Effector memory CD4-positive, alpha-beta T cell (primary cell): ENCODE measurements around the gene CDPF1.

ENCODE experiments used
- DNase-seq, 3 donors: peaks; one replicate each; pipeline ENCODE4 v3.0.0-alpha.2; 2020
- H3K27ac ChIP-seq: 2 replicates; pipeline ENCODE4 v1.7.0; 2013; ENCODE audit warnings: mild to moderate bottlenecking, low read length, moderate library complexity; ENCODE audit not compliant: insufficient read depth, poor library complexity, severe bottlenecking
- H3K27me3 ChIP-seq: replicated peaks from 2 replicates; pipeline ENCODE4 v1.7.0; 2013; ENCODE audit warnings: mild to moderate bottlenecking, low read length; ENCODE audit not compliant: insufficient read depth, control insufficient read depth, poor library complexity, severe bottlenecking
- H3K36me3 ChIP-seq: 2 replicates; pipeline ENCODE4 v1.7.0; 2013; ENCODE audit warnings: mild to moderate bottlenecking, low read length, moderate library complexity; ENCODE audit not compliant: control insufficient read depth, insufficient read depth
- H3K4me1 ChIP-seq: 2 replicates; pipeline ENCODE4 v1.7.0; 2013; ENCODE audit warnings: low read length, mild to moderate bottlenecking; ENCODE audit not compliant: control insufficient read depth, insufficient read depth, poor library complexity, severe bottlenecking
- H3K4me3 ChIP-seq: 2 replicates; pipeline ENCODE4 v1.7.0; 2013; ENCODE audit warnings: low read length, low read depth, mild to moderate bottlenecking; ENCODE audit not compliant: insufficient read depth, poor library complexity, severe bottlenecking
- H3K9me3 ChIP-seq: 2 replicates; pipeline ENCODE4 v1.7.0; 2013; ENCODE audit warnings: mild to moderate bottlenecking, low read length, moderate library complexity; ENCODE audit not compliant: control insufficient read depth

Gene CDPF1

GRCh38 chr22:46280999-46281623, 31.0 kb upstream of the CDPF1 start:
- H3K4me1 ChIP-seq: no peaks in the 10 kb centered on the region
- peaks cover 15% of the 10 kb centered on the region for H3K36me3 ChIP-seq
- DNase-seq: no peak

GRCh38 chr22:46280063-46280817, 30.1 kb upstream of the CDPF1 start:
- Histone ChIP-seq H3K9me3 (no peaks in the 10 kb centered on the region), H3K36me3 (peaks cover 19% of the 10 kb centered on the region), H3K4me3 (no peak overlapping the region), H3K4me1 (no peaks in the 10 kb centered on the region), H3K27ac (no peak overlapping the region), H3K27me3 (no peaks in the 10 kb centered on the region)
- DNase-seq: no peak

More at GRCh38 chr22:46280999-46281623, 31.0 kb upstream of the CDPF1 start:
- H3K27ac ChIP-seq: no peak overlapping the region
- no peak overlapping the region for H3K4me3 ChIP-seq
- no peaks in the 10 kb centered on the region for H3K9me3 ChIP-seq
- no peaks in the 10 kb centered on the region for H3K27me3 ChIP-seq

GRCh38 chr22:46278656-46279645, 28.9 kb upstream of the CDPF1 start:
- no peak overlapping the region for H3K27ac ChIP-seq
- no peaks in the 10 kb centered on the region for H3K9me3 ChIP-seq
- H3K36me3 ChIP-seq: peaks cover 15% of the 10 kb centered on the region
- no peak for DNase-seq
- no peaks in the 10 kb centered on the region for H3K27me3 ChIP-seq
- H3K4me3 ChIP-seq: no peak overlapping the region
- no peaks in the 10 kb centered on the region for H3K4me1 ChIP-seq

- no peak for DNase-seq
- Histone ChIP-seq H3K4me1 (no peaks in the 10 kb centered on the region), H3K4me3 (no peak overlapping the region), H3K36me3 (peaks cover 12% of the 10 kb centered on the region), H3K27ac (no peak overlapping the region), H3K27me3 (no peaks in the 10 kb centered on the region), H3K9me3 (no peaks in the 10 kb centered on the region)
Measured at GRCh38 chr22:46276563-46276962, 26.5 kb upstream of the CDPF1 start.

- Histone ChIP-seq H3K4me3 (no peak overlapping the region), H3K27me3 (no peaks in the 10 kb centered on the region), H3K36me3 (peaks cover 12% of the 10 kb centered on the region), H3K9me3 (no peaks in the 10 kb centered on the region), H3K27ac (no peak overlapping the region), H3K4me1 (no peaks in the 10 kb centered on the region)
- no peak for DNase-seq
Measured at GRCh38 chr22:46275455-46276122, 25.5 kb upstream of the CDPF1 start.

GRCh38 chr22:46274381-46274780, 24.3 kb upstream of the CDPF1 start:
- H3K4me1 ChIP-seq: no peaks in the 10 kb centered on the region

GRCh38 chr22:46273432-46274148, 23.5 kb upstream of the CDPF1 start:
- peaks cover 10% of the 10 kb centered on the region for H3K36me3 ChIP-seq
- no peak overlapping the region for H3K4me3 ChIP-seq
- no peaks in the 10 kb centered on the region for H3K27me3 ChIP-seq
- H3K9me3 ChIP-seq: no peaks in the 10 kb centered on the region
- no peak for DNase-seq
- no peak overlapping the region for H3K27ac ChIP-seq
- H3K4me1 ChIP-seq: no peaks in the 10 kb centered on the region

More at GRCh38 chr22:46274381-46274780, 24.3 kb upstream of the CDPF1 start:
- H3K36me3 ChIP-seq: peaks cover 12% of the 10 kb centered on the region
- no peak overlapping the region for H3K27ac ChIP-seq
- H3K27me3 ChIP-seq: no peaks in the 10 kb centered on the region
- H3K4me3 ChIP-seq: no peak overlapping the region
- DNase-seq: no peak
- no peaks in the 10 kb centered on the region for H3K9me3 ChIP-seq

- Histone ChIP-seq H3K4me1 (peaks cover 5% of the 10 kb centered on the region), H3K27me3 (no peaks in the 10 kb centered on the region), H3K27ac (no peak overlapping the region), H3K4me3 (no peak overlapping the region), H3K36me3 (peaks cover 6% of the 10 kb centered on the region), H3K9me3 (no peaks in the 10 kb centered on the region)
- DNase-seq: no peak
Measured at GRCh38 chr22:46272762-46273431, 22.8 kb upstream of the CDPF1 start.

- no peak overlapping the region for H3K27ac ChIP-seq
- H3K9me3 ChIP-seq: no peaks in the 10 kb centered on the region
- peaks cover 6% of the 10 kb centered on the region for H3K36me3 ChIP-seq
- H3K4me3 ChIP-seq: no peak overlapping the region
- no peaks in the 10 kb centered on the region for H3K27me3 ChIP-seq
- H3K4me1 ChIP-seq: peaks cover 8% of the 10 kb centered on the region
- DNase-seq: no peak
Measured at GRCh38 chr22:46272196-46272595, 22.1 kb upstream of the CDPF1 start.
